ENCODE measurements around the gene PRKG2.

Gene PRKG2

DNA sequence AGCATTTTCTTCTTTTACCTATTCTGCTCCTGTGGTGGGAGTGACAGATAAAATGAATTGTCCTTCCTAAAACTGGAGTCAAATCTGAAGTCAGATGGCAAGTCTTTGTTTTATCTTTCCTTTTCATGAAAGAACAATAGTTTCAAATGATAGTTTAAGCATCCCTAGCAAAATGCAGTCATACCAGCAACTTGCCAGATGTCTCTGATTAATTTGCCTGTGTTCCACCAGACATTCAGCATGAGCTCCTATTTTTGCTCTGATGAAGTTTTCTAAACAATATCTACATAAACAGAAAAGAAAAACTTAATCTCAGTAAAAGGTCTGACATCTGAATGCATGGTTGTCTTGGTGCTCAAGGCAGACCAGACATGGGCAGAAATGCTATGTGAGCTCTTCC lies 15.2 kb downstream of the PRKG2 start:
- TF ChIP-seq FOXP2 (optimal IDR thresholded peaks at IDR 0.05; ENCODE audit: borderline replicate concordance, extremely low read depth, extremely low read length, insufficient read depth) (no peak), TAF1 (IDR thresholded peaks at IDR 0.05; ENCODE audit: borderline replicate concordance, insufficient read depth, low read length) (no peak), SIN3A (IDR thresholded peaks at IDR 0.05; ENCODE audit: borderline replicate concordance, insufficient read depth, low read length) (no peak), POLR2AphosphoS5 (IDR thresholded peaks at IDR 0.05; ENCODE audit: low read depth, low read length) (no peak)
- TF ChIP-seq, protein P1, sequence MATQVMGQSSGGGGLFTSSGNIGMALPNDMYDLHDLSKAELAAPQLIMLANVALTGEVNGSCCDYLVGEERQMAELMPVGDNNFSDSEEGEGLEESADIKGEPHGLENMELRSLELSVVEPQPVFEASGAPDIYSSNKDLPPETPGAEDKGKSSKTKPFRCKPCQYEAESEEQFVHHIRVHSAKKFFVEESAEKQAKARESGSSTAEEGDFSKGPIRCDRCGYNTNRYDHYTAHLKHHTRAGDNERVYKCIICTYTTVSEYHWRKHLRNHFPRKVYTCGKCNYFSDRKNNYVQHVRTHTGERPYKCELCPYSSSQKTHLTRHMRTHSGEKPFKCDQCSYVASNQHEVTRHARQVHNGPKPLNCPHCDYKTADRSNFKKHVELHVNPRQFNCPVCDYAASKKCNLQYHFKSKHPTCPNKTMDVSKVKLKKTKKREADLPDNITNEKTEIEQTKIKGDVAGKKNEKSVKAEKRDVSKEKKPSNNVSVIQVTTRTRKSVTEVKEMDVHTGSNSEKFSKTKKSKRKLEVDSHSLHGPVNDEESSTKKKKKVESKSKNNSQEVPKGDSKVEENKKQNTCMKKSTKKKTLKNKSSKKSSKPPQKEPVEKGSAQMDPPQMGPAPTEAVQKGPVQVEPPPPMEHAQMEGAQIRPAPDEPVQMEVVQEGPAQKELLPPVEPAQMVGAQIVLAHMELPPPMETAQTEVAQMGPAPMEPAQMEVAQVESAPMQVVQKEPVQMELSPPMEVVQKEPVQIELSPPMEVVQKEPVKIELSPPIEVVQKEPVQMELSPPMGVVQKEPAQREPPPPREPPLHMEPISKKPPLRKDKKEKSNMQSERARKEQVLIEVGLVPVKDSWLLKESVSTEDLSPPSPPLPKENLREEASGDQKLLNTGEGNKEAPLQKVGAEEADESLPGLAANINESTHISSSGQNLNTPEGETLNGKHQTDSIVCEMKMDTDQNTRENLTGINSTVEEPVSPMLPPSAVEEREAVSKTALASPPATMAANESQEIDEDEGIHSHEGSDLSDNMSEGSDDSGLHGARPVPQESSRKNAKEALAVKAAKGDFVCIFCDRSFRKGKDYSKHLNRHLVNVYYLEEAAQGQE (IDR thresholded peaks at IDR 0.05; ENCODE audit: insufficient read depth in 1 of 2, low read depth in 2 of 2, low read length in 2 of 2) = no peak

DNA sequence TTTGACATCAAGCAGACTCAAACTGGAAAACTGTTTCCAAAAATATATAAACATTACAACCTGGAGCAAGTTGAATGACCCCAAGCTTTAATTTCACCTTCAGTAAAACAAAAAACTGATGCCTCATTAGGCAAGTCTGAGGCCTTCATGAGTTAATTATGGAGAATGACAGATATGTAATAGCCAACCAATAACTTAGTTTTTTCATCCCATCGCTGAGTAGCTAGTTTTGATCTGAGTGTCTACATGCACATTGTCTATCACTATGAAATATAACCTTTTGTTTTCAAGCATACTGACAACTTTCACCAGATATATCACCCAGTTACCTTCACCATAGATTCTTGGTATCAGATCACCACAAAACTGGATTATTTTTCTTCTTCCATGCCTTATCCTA lies 16.4 kb downstream of the PRKG2 start:
- TF ChIP-seq FOXP2 (optimal IDR thresholded peaks at IDR 0.05; ENCODE audit: borderline replicate concordance, extremely low read depth, extremely low read length, insufficient read depth) (no peak), TAF1 (IDR thresholded peaks at IDR 0.05; ENCODE audit: borderline replicate concordance, insufficient read depth, low read length) (no peak), POLR2AphosphoS5 (IDR thresholded peaks at IDR 0.05; ENCODE audit: low read depth, low read length) (no peak), SIN3A (IDR thresholded peaks at IDR 0.05; ENCODE audit: borderline replicate concordance, insufficient read depth, low read length) (no peak)
- TF ChIP-seq, protein P1 (IDR thresholded peaks at IDR 0.05; ENCODE audit: insufficient read depth in 1 of 2, low read depth in 2 of 2, low read length in 2 of 2) = no peak

DNA sequence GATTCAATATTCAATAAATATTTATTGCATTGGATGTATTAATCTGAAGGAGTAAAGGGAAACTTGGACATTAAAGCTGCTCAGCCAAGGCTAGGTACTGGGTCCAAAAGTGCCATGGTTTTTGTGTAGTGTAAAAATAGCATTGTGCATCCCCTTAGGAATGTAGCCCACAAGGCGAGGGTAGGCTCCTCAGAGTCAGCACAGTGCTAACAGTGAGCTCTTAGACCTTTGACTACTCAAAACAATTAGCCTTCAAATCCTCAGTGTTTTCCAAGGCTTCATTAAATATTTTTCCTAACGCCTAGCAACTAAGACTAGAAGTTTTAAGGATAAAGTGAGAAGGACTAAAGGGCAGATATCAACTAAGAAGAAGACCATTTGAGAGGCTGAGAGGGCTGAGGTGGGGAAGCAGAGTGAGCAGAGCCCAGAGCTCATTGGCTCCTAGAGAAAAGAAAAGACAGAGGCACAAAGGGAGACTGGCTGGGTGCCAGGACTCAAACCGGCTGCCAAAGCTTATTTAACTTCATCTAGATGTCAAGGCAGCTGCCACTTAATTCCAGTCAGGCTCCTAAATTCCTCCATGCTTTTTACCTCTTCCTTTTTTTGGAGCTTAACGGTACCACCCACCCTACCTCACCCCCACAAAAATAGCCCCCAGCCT lies 17.0 kb downstream of the PRKG2 start:
- TF ChIP-seq, protein P1 (IDR thresholded peaks at IDR 0.05; ENCODE audit: insufficient read depth in 1 of 2, low read depth in 2 of 2, low read length in 2 of 2) = no peak
- TF ChIP-seq SIN3A (IDR thresholded peaks at IDR 0.05; ENCODE audit: borderline replicate concordance, insufficient read depth, low read length) (no peak), TAF1 (IDR thresholded peaks at IDR 0.05; ENCODE audit: borderline replicate concordance, insufficient read depth, low read length) (no peak), FOXP2 (optimal IDR thresholded peaks at IDR 0.05; ENCODE audit: borderline replicate concordance, extremely low read depth, extremely low read length, insufficient read depth) (no peak), POLR2AphosphoS5 (IDR thresholded peaks at IDR 0.05; ENCODE audit: low read depth, low read length) (no peak)

DNA sequence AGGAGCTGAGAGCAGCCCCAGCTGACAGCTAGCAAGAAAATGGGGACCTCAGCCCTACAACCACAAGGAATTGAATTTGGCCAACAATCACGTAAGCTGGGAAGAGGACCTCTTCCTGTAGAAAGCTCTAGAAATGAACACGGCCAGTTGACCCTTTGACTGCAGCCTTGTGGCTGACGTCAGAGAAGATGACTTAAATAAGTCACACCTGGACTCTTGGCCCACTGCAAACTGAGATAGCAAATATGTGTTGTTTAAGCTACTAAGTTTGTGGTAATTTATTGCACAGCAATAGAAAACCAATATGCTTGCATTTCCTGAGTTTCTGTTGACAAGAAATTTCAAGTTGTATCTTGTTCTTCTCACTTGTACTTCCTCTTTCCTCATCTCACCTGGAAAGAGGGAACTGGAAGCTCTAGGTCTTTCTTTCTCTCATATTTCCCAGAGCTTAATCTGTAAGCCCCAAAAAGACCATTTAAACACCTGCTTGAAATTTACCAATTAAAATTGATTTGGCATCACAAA lies 18.8 kb downstream of the PRKG2 start:
- TF ChIP-seq POLR2AphosphoS5 (IDR thresholded peaks at IDR 0.05; ENCODE audit: low read depth, low read length) = no peak

DNA sequence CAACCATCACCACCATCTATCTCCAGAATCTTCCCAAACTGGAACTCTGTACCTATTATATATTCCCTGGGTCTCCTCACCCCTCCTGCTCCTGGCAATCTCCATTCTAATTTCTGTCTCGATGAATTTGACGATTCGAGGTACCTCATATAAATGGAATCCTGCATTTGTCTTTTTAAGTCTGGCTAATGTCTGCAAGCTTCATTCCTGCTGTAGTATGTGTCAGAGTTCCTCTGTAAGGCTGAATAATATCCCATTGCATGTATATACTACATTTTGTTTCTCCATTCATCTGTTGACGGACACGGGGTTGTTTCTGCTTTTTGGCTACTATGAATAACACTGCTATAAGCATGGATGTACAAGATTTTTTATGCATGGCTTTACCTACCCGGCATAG lies 19.5 kb downstream of the PRKG2 start:
- TF ChIP-seq FOXP2 (optimal IDR thresholded peaks at IDR 0.05; ENCODE audit: borderline replicate concordance, extremely low read depth, extremely low read length, insufficient read depth) = no peak
- no peak for TF ChIP-seq POLR2AphosphoS5 (IDR thresholded peaks at IDR 0.05; ENCODE audit: low read depth, low read length)
- no peak for TF ChIP-seq TAF1 (IDR thresholded peaks at IDR 0.05; ENCODE audit: borderline replicate concordance, insufficient read depth, low read length)
- TF ChIP-seq, protein P1 (IDR thresholded peaks at IDR 0.05; ENCODE audit: insufficient read depth in 1 of 2, low read depth in 2 of 2, low read length in 2 of 2) = no peak
- TF ChIP-seq SIN3A (IDR thresholded peaks at IDR 0.05; ENCODE audit: borderline replicate concordance, insufficient read depth, low read length) = no peak
